Amygdala (tissue), 56 donors: ENCODE measurements around the gene C3orf62.
A peak's percentile ranks its signal among the peaks of the same experiment; 100 is the strongest.
"Not testable (repeated sequence)": the region's sequence is repeated elsewhere in the genome, so short reads cannot be mapped to it uniquely, and the experiment has no call there.

Experiments used
- DNase-seq, 56 donors: peaks; one replicate each; lab custom pipeline; 2025; lab: John Stamatoyannopoulos, UW

The C3orf62 gene

GRCh38 chr3:49270156-49270500, 6.9 kb downstream of the C3orf62 start:
- no peak for DNase-seq

- DNase-seq = no peak
These were observed 7.4 kb downstream of the C3orf62 start for GRCh38 chr3:49269443-49270155.

- DNase-seq = peak in 8 of 56 donors; percentile 3 to 52 (median 24)
These were observed 10.5 kb downstream of the C3orf62 start for GRCh38 chr3:49266410-49267095.

- DNase-seq = no peak
These were observed 11.2 kb downstream of the C3orf62 start for GRCh38 chr3:49265661-49266386.

- DNase-seq = no peak
These were observed 13.7 kb downstream of the C3orf62 start for GRCh38 chr3:49263159-49263889.

GRCh38 chr3:49260806-49261324, 16.2 kb downstream of the C3orf62 start:
- DNase-seq = no peak

DNA sequence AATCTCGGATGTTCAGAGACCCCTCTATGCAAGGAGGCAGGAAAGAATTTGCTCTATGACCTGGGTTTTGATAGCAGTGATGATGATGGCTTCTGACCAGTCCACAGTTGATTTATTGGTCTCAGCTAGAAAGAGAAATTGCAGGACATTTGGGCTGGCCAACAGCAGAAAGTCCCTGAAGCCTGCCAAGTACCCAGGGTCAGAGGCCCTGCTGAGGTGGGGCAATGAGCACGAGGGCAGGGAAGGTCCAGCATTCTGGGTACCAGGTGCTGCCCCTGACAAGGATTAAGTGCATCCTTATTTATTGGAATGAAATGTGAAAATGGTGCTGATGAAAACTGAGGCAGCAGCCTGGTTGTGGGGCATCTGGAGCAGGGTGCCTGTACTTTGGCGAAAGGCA, 19.8 kb downstream of the C3orf62 start:
- no peak for DNase-seq

- DNase-seq = no peak
These were observed 21.1 kb downstream of the C3orf62 start for GRCh38 chr3:49255718-49256511.

- no peak for DNase-seq
These were observed 21.9 kb downstream of the C3orf62 start for GRCh38 chr3:49255112-49255511.

DNA sequence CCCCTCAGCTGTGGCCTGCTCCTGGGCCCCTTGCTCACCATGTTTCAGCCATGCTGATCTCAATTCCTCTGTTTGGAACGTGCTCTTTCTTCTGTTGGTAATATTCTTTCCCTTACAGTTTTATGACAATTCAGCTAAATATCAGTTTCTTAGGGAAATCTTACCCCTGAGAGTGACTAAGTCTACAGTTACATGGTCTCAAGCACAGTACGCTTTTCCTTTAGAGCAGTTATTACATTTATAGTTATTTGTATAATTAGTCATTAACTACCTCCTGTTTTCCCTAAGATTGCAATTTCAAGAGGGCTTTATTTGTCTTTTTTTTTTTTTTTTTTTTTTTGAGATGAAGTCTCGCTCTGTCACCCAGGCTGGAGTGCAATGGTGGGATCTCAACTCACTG, 23.5 kb downstream of the C3orf62 start:
- no peak for DNase-seq

DNA sequence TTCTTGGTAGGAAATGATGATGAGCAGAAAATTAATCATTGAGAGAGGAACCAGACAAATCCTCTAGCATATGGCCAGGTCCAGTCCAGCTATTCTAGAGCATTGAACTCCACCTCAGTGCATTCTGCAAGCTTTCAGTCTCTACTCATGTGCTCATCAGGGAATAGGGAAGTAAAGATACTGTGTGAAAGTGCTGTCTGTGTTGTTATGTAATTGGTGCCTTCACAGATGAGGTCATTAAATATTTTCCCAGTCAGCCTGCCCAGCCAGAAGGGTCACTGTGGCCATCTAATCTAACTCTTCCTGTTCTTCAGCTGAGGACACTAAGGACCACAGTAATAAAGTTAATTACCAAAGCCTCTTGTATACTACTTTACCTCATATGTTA, 28.2 kb downstream of the C3orf62 start:
- peak in 1 of 56 donors; percentile 20 for DNase-seq

DNA sequence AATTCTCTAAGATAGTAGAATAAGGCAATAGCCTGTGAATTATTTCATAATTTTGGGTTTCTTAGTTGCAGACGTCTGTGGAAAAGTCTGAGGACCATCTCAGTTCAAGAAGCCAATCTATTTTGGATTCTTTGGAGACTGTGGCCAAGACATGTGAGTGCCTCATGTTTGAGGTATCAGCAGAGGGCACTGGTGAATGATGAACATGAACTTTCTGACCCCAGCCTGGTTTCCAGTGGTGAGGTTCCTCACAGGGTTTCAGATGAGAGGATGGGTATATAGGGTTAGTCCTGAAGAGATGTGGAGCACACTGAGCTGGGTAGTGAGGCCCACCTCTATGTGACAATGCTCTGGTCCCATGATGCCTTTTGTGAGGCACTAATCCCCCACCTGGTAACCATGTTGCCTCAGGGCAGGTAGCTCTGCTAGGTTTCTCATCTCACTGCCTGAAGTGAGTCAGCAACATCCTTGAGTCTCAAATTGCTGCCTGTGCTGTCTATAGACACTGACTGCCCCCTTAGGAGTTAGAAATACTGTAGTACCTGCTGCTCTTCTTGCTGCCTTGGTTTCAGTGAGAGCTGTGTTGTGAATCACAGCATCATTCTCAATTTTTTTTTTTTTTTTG, 32.3 kb downstream of the C3orf62 start:
- peak in 1 of 56 donors; percentile 33 for DNase-seq

GRCh38 chr3:49240091-49240490, 36.9 kb downstream of the C3orf62 start:
- DNase-seq = not testable (repeated sequence)

DNA sequence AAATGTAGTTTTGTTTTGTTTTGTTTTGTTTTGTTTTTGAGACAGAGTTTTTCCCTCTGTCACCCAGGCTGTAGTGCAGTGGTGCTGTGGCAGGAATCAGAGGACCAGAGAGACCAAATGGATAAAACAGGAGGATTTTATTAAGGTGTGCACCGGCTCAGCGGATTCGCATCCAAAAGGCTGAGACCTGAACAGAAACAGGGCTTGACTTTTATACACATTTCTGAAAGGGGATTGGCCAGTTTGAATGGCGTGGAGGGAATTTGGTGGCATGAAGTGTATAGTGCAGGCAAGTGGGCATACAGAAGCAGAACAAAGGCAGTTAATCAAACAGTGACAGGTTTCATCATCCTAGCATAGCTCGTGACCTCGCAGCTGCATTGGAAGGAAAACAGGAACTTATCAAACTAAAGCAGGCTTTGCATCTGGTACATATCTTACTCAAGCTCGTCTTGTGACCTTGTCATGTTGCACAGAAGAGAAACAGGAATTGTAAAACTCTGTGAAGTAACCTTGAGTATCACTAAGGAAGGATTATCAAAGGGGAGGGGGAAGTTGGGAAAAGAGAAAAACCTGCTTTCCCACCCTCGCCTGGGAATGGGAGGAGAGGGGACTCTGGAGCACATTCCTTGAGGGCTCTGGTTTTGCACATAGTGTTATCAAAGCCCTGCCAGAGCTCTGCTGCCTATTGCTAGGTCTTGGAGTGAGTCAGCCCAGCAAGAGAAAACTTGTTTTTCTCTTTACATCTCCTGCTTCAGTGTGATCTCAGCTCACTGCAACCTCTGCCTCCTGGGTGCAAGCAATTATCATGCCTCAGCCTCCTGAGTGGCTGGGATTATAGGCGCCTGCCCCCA, 38.5 kb downstream of the C3orf62 start:
- peak in 5 of 56 donors; percentile 10 to 37 (median 27) for DNase-seq

- DNase-seq = no peak
These were observed 39.7 kb downstream of the C3orf62 start for GRCh38 chr3:49237344-49237743.

DNA sequence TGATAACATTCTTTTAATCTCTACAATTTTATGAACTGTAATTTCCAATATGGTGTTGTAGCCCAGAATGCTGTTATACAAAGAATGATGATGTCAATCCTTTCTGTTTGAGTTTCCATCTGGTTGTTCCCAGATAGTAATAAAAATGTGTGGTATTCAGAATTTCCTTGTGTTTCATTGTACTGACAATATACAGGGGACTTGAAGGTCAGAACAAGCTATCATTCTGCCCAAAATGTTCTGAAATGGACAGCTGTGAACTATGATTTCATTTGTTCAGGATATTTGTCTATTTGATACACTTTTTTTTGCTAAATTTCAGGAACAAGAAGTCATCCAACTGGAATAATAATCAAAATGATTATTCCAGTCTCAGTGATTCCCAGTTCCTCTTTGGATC, 40.8 kb downstream of the C3orf62 start:
- DNase-seq = no peak

- DNase-seq = not testable (repeated sequence)
These were observed 48.2 kb downstream of the C3orf62 start for GRCh38 chr3:49228817-49229216.

DNA sequence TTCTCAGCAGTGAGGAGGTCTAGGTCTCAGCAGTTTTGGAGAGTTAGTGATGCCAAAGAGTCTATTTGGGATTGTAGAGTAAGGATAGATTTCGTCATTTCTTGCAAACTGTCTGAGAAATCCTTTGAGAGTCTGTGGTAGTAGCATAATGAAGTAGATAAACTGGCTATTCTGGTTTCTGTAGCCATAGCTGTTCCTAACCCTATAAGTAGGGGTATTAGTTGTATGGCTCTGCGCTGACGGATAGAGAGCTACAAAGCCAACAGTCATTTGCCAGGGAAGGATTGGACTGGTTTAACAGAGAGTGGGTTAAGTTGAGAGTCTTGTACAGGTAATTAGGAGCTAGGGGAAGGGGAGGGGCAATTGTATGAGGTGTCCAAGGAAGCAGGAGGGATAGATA, 55.0 kb downstream of the C3orf62 start:
- DNase-seq = no peak
